ENCODE data around the gene ZSCAN25.

- TF ChIP-seq REST (IDR thresholded peaks at IDR 0.05; ENCODE audit: insufficient read depth in 1 of 2, low read depth in 2 of 2, low read length in 2 of 2), result no peak
- no peak for TF ChIP-seq TAF1 (IDR thresholded peaks at IDR 0.05; ENCODE audit: borderline replicate concordance, insufficient read depth, low read length)
- no peak for TF ChIP-seq POLR2AphosphoS5 (IDR thresholded peaks at IDR 0.05; ENCODE audit: low read depth, low read length)
- TF ChIP-seq SIN3A (IDR thresholded peaks at IDR 0.05; ENCODE audit: borderline replicate concordance, insufficient read depth, low read length), result no peak
- TF ChIP-seq FOXP2 (optimal IDR thresholded peaks at IDR 0.05; ENCODE audit: borderline replicate concordance, extremely low read depth, extremely low read length, insufficient read depth), result no peak
These were observed 48.7 kb downstream of the ZSCAN25 start for GRCh38 chr7:99665312-99666012.
